ENCODE measurements around the gene RCAN3. TPM values are rescaled to one million over a fixed set of nuclear protein-coding genes. Genes with fewer than 3 reads are reported as not detected.

RCAN3 gene
- total and polyA plus RNA-seq, 10 of the 15 experiments (the other 5 are each of a cell fraction or from before 2014, with no cell fraction given), result 0.02 to 0.46 (median 0.06) TPM; not detected in 3

- no peak overlapping the region for H3K27ac ChIP-seq (ENCODE audit: control insufficient read depth, insufficient read depth)
- no peaks in the 10 kb centered on the region for H4K20me1 ChIP-seq (ENCODE audit: control insufficient read depth, insufficient read depth)
- in situ Hi-C loops (cut with MboI) (no loop called here), intact Hi-C loops (cut with micrococcal nuclease; ENCODE audit: unreplicated experiment) (no loop called here)
- no peak overlapping the region for H3K9ac ChIP-seq (ENCODE audit: control insufficient read depth, insufficient read depth, low read length)
- WGBS (ENCODE audit: insufficient coverage, insufficient replicate concordance, low lambda C conversion rate, missing lambda C conversion rate), result 56% methylated on average over 10 of the region's 10 CpGs
- ATAC-seq, result no peak
- CTCF ChIA-PET, result no interaction called here
- H3K36me3 ChIP-seq (ENCODE audit: control insufficient read depth in 2 of 2, insufficient read depth in 2 of 2, low read length in 1 of 2), result no peaks in the 10 kb centered on the region
- no peak for FAIRE-seq
- no peak overlapping the region for H3K4me2 ChIP-seq (ENCODE audit: control insufficient read depth, insufficient read depth)
- H3K9me3 ChIP-seq (replicated peaks; ENCODE audit: control insufficient read depth, insufficient read depth, low read length), result no peaks in the 10 kb centered on the region; the same call in 2 of the 3 replicates
- RAD21 ChIA-PET (ENCODE audit: unreplicated experiment), result no interaction called here
- no peak for TF ChIP-seq BACH1 (IDR thresholded peaks at IDR 0.05; ENCODE audit: borderline replicate concordance)
- TF ChIP-seq NR2C2 (IDR thresholded peaks at IDR 0.05; ENCODE audit: borderline replicate concordance, control insufficient read depth, insufficient read length, low read depth), result no peak
- no peak for TF ChIP-seq WRNIP1 (IDR thresholded peaks at IDR 0.05; ENCODE audit: borderline replicate concordance, low read depth, low read length)
- TF ChIP-seq HDAC2 (IDR thresholded peaks at IDR 0.05), result no peak
- TF ChIP-seq FOS (IDR thresholded peaks at IDR 0.05; ENCODE audit: borderline replicate concordance, extremely low read depth, insufficient read length), result no peak
- TF ChIP-seq, protein P1, sequence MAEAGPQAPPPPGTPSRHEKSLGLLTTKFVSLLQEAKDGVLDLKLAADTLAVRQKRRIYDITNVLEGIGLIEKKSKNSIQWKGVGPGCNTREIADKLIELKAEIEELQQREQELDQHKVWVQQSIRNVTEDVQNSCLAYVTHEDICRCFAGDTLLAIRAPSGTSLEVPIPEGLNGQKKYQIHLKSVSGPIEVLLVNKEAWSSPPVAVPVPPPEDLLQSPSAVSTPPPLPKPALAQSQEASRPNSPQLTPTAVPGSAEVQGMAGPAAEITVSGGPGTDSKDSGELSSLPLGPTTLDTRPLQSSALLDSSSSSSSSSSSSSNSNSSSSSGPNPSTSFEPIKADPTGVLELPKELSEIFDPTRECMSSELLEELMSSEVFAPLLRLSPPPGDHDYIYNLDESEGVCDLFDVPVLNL (IDR thresholded peaks at IDR 0.05; ENCODE audit: low read depth, low read length), result no peak
- no peak for TF ChIP-seq ASH2L (IDR thresholded peaks at IDR 0.05; ENCODE audit: borderline replicate concordance, low read depth)
- TF ChIP-seq MYB (IDR thresholded peaks at IDR 0.05; ENCODE audit: borderline replicate concordance, low read depth, low read length), result no peak
- TF ChIP-seq FOXK2 (IDR thresholded peaks at IDR 0.05), result no peak
- TF ChIP-seq HCFC1 (IDR thresholded peaks at IDR 0.05; ENCODE audit: low read length), result no peak
- no peak for TF ChIP-seq RAD51 (IDR thresholded peaks at IDR 0.05)
- no peak for TF ChIP-seq ZBTB33 (IDR thresholded peaks at IDR 0.05)
- TF ChIP-seq USF1 (IDR thresholded peaks at IDR 0.05; ENCODE audit: borderline replicate concordance, extremely low read length, insufficient read depth, low read depth, low read length), result no peak
- no peak for TF ChIP-seq CHD2 (IDR thresholded peaks at IDR 0.05; ENCODE audit: borderline replicate concordance, low read depth, low read length)
- no peak for TF ChIP-seq MEF2A (IDR thresholded peaks at IDR 0.05; ENCODE audit: insufficient read depth, low read depth, low read length)
- TF ChIP-seq TCF12 (IDR thresholded peaks at IDR 0.05; ENCODE audit: low read depth, low read length), result no peak
- TF ChIP-seq IKZF2 (IDR thresholded peaks at IDR 0.05), result no peak
- TF ChIP-seq EED (IDR thresholded peaks at IDR 0.05; ENCODE audit: low read depth), result no peak
- no peaks in the 10 kb centered on the region for H3K79me2 ChIP-seq (ENCODE audit: control insufficient read depth, insufficient read depth, low read length)
- POLR2A ChIA-PET, result interaction anchor here (0.6 kb wide), 3 partner anchors 28 to 616 kb away, joined by 3 to 4 read pairs (median 3); no protein-coding TSS in a partner anchor
- H2AFZ ChIP-seq (ENCODE audit: control insufficient read depth, low read depth, low read length), result no peak overlapping the region
- BruUV-seq (replicated peaks), result no TSS peak
- SMC1A ChIA-PET (ENCODE audit: uncharacterized antibody, unreplicated experiment), result interaction anchor here (1.4 kb wide), 1 partner anchor 16 kb away, joined by 3 read pairs; no protein-coding TSS in a partner anchor
- DNase-seq (ENCODE audit: low read depth, low spot score), result no peak
- peaks cover 4% of the 10 kb centered on the region; the same call in 1 of the 2 replicates for H3K4me1 ChIP-seq (ENCODE audit: control insufficient read depth, insufficient read depth, low read length)
- H3K4me3 ChIP-seq, result no peak overlapping the region
- H3K27me3 ChIP-seq (replicated peaks in 1 of 2; ENCODE audit: control insufficient read depth in 2 of 2, insufficient read depth in 2 of 2, low read length in 1 of 2), result peaks cover 1 to 2% of the 10 kb centered on the region in 2 experiments; a peak in 2 of 4 replicates
Measured at GRCh38 chr1:24570265-24571125, 67.9 kb downstream of the RCAN3 start.

Measured in GM12878 (cell line).